Transverse colon (tissue), 4 donors: ENCODE results near the gene NUDC. TPM values are rescaled to one million over a fixed set of nuclear protein-coding genes. Genes with fewer than 3 reads are reported as not detected.

ENCODE experiments used
- DNase-seq: peaks from one replicate; pipeline ENCODE4 v3.0.0-alpha.2; 2019
- H3K27ac ChIP-seq, 4 donors: fragments of 200-600 bp; sonication (generic); 2 replicates each; pipeline ENCODE4 v1.5.1; 2016 to 2018; ENCODE audit warnings: inconsistent platforms in 4 of 4
- H3K27me3 ChIP-seq: fragments of 200-600 bp; sonication (generic); 2 replicates; pipeline ENCODE4 v1.5.1; 2017; ENCODE audit warnings: inconsistent platforms
- H3K36me3 ChIP-seq, 4 donors: fragments of 200-600 bp; sonication (generic); 2 replicates each; pipeline ENCODE4 v1.5.1; 2017 to 2019; ENCODE audit warnings: inconsistent platforms in 4 of 4
- H3K4me1 ChIP-seq, 4 donors: fragments of 200-600 bp; sonication (generic); 2 replicates each; pipeline ENCODE4 v1.5.1; 2017 to 2020; ENCODE audit warnings: inconsistent platforms in 4 of 4
- H3K4me3 ChIP-seq, 4 donors: fragments of 200-600 bp; sonication (generic); 1 replicate in 1 of 4; 2 replicates in 3 of 4; pipeline versions ENCODE4 v1.5.1 to v1.6.1; 2017 to 2019; ENCODE audit warnings: inconsistent platforms in 4 of 4
- H3K9me3 ChIP-seq, 2 donors: fragments of 200-600 bp; sonication (generic); 2 replicates each; pipeline ENCODE4 v1.5.1; 2017 to 2019; ENCODE audit warnings: inconsistent platforms in 2 of 2
- CTCF ChIP-seq, 5 experiments: fragments of 200-600 bp in 3 of 5; fragments of 450-650 bp in 2 of 5; sonication (generic) in 3 of 5; IDR thresholded peaks; 1 replicate in 2 of 5; 2 replicates in 3 of 5; pipeline ENCODE4 v1.5.1; 2016 to 2017; ENCODE audit warnings: antibody characterized with exemption in 5 of 5, inconsistent platforms in 3 of 5, mild to moderate bottlenecking in 2 of 5, moderate library complexity in 1 of 5
- EP300 ChIP-seq: sonication (generic); formaldehyde crosslinking; IDR thresholded peaks from one replicate; pipeline ENCODE4 v1.6.1; 2017; ENCODE audit warnings: antibody characterized with exemption, low read depth
- POLR2A ChIP-seq: fragments of 450-650 bp; IDR thresholded peaks from one replicate; pipeline ENCODE4 v1.6.1; 2016; ENCODE audit warnings: antibody characterized with exemption, mild to moderate bottlenecking, moderate library complexity
- POLR2AphosphoS5 ChIP-seq, 3 donors: sonication (generic); formaldehyde crosslinking; IDR thresholded peaks; one replicate each; pipeline ENCODE4 v1.6.1; 2016; ENCODE audit warnings: antibody characterized with exemption in 3 of 3
- WGBS, 2 donors: methylation state at CpG; one replicate each; pipeline ENCODE4 v1.1.5; 2018; ENCODE audit warnings: low coverage in 1 of 2; 5-methylcytosine and 5-hydroxymethylcytosine counted together
- in situ Hi-C, 4 donors: fragments of 200-750 bp; cut with MboI; loops; one replicate each; pipeline versions ENCODE4 v1.15.0 to v1.15.1; 2017; ENCODE audit warnings: low sequenced_read_pairs in 3 of 4, low pct_ligation_motif_present in 1 of 4, low pct_unique_long_range_greater_than_20kb in 1 of 4
- intact Hi-C: fragments of 100-400 bp; cut with DNase I; formaldehyde crosslinking; loops from one replicate; pipeline ENCODE4 v1.15.1; 2023; ENCODE audit warnings: low total_unique reads
- total RNA-seq, 4 donors: library from RNA; depleted of rRNA; stranded (reverse); fragments of >200 nt; gene quantifications; one replicate each; pipeline ENCODE4 v1.1.0, GENCODE V29; 2016

NUDC gene
- total RNA-seq, 4 donors from 2014 or later = 10.8 to 39.9 (median 27.6) TPM

- no peak for TF ChIP-seq POLR2AphosphoS5 (IDR thresholded peaks at IDR 0.05)
- no peak for TF ChIP-seq POLR2A
- no peak for TF ChIP-seq CTCF (IDR thresholded peaks at IDR 0.05)
- TF ChIP-seq EP300 = no peak
- Histone ChIP-seq H3K4me1 (peaks cover 12 to 50% (median 33%) of the 10 kb centered on the region in 4 donors), H3K27ac (peak overlapping the region in 2 of 4 donors; percentile 11 to 71)
These were observed 74.5 kb downstream of the NUDC start for GRCh38 chr1:26996024-26996423.

More at GRCh38 chr1:26996024-26996423, 74.5 kb downstream of the NUDC start:
- intact Hi-C loops = loop anchor here (2.0 to 10.0 kb wide), 2 partner anchors 47 to 289 kb away; no protein-coding TSS in a partner anchor
- Histone ChIP-seq H3K36me3 (no peaks in the 10 kb centered on the region), H3K9me3 (no peaks in the 10 kb centered on the region), H3K4me3 (no peak overlapping the region), H3K27me3 (peaks cover 64% of the 10 kb centered on the region)
- in situ Hi-C loops = loop anchor here in 1 of 4 donors (10.0 kb wide), 1 partner anchor 99 kb away; no protein-coding TSS in a partner anchor
- WGBS, 2 donors = 57% methylated on average over 1 of the region's 1 CpG; no CpG with 5 or more reads in 1 of the 2 donors
- DNase-seq = no peak

Other genes with a start within 250 kb of the NUDC start
- gene ARID1A, start 225.7 kb upstream of the NUDC start, total RNA-seq = 10 to 100 TPM; 43.4 to 72.0 (median 53.1) TPM
- gene PIGV, start 133.8 kb upstream of the NUDC start, total RNA-seq = 10 to 100 TPM; 16.1 to 32.2 (median 24.2) TPM
- gene ZDHHC18, start 95.1 kb upstream of the NUDC start, total RNA-seq = 10 to 100 TPM in 3 of 4 donors, 1 to 10 TPM in 1; 4.4 to 37.3 (median 28.0) TPM
- 100 to 1,000 TPM in 3 of 4 donors, 10 to 100 TPM in 1; 50.2 to 197 (median 163) TPM for gene SFN, start 58.6 kb upstream of the NUDC start, total RNA-seq
- gene GPN2, start 31.5 kb upstream of the NUDC start, total RNA-seq = 10 to 100 TPM; 14.7 to 75.2 (median 28.7) TPM
- gene GPATCH3, start 21.3 kb upstream of the NUDC start, total RNA-seq = 10 to 100 TPM in 2 of 4 donors, 1 to 10 TPM in 2; 3.2 to 35.9 (median 10.7) TPM
- 1 to 10 TPM in 1 of 4 donors, under 1 TPM in 1, not detected in 2; 0.95 to 2.7 TPM for gene NR0B2, start 7.8 kb upstream of the NUDC start, total RNA-seq
- gene KDF1, start 38.7 kb downstream of the NUDC start, total RNA-seq = 10 to 100 TPM; 11.6 to 36.2 (median 29.8) TPM
- gene TRNP1, start 71.9 kb downstream of the NUDC start, total RNA-seq = 1 to 10 TPM in 2 of 4 donors, under 1 TPM in 1, not detected in 1; 0.80 to 4.1 (median 2.3) TPM
- gene TENT5B, start 91.1 kb downstream of the NUDC start, total RNA-seq = 10 to 100 TPM in 1 of 4 donors, 1 to 10 TPM in 3; 5.2 to 22.5 (median 8.3) TPM
- 100 to 1,000 TPM in 2 of 4 donors, 10 to 100 TPM in 2; 17.9 to 140 (median 101) TPM for gene SLC9A1, start 233.4 kb downstream of the NUDC start, total RNA-seq